C1 segment of cervical spinal cord (tissue), 14 donors: ENCODE results near the gene PSME2.

Experiments used
- DNase-seq, 14 donors: peaks; one replicate each; lab custom pipeline; 2025; lab: John Stamatoyannopoulos, UW

The PSME2 gene

GRCh38 chr14:24179961-24180796 is 33.8 kb upstream of the PSME2 start:
- peak in 8 of 14 donors; percentile 14 to 78 (median 30) for DNase-seq

DNA sequence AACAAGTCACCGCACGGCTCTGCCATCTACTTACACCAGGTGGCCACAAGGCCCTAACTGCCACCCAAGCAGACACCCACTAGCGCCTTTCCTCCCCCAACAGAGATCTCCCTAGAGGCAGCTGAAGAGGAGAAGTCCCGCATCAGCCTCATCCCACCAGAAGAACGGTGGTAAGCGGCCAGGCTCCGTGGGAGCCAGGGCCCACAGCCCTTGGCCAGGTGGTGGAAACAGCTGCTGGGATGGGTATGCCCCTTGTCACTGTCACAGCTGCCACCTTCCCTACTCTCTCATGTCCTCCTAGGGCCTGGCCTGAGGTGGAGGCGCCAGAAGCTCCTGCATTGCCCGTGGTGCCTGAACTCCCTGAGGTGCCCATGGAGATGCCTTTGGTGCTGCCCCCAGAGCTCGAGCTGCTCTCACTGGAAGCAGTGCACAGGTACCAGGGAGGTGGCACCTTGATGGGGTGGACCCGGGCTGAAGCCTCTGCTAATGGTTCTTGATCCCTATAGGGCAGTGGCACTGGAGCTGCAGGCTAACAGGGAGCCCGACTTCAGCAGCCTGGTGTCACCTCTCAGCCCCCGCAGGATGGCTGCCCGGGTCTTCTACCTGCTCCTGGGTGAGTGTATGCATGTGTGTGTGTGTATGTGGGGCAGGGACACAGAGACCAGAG is 33.0 kb upstream of the PSME2 start:
- no peak for DNase-seq

- DNase-seq = no peak
Observed at GRCh38 chr14:24178399-24179178, 32.2 kb upstream of the PSME2 start.

- DNase-seq = no peak
Observed at GRCh38 chr14:24177891-24178290, 31.5 kb upstream of the PSME2 start.

GRCh38 chr14:24177041-24177825 is 30.8 kb upstream of the PSME2 start:
- DNase-seq = no peak

- DNase-seq = no peak
Observed at GRCh38 chr14:24176599-24176998, 30.2 kb upstream of the PSME2 start.

- DNase-seq = peak in 1 of 14 donors; percentile 35
Observed at GRCh38 chr14:24172871-24173281, 26.5 kb upstream of the PSME2 start.

GRCh38 chr14:24172261-24172860 is 26.0 kb upstream of the PSME2 start:
- peak in 2 of 14 donors; percentile 36 to 43 for DNase-seq

DNA sequence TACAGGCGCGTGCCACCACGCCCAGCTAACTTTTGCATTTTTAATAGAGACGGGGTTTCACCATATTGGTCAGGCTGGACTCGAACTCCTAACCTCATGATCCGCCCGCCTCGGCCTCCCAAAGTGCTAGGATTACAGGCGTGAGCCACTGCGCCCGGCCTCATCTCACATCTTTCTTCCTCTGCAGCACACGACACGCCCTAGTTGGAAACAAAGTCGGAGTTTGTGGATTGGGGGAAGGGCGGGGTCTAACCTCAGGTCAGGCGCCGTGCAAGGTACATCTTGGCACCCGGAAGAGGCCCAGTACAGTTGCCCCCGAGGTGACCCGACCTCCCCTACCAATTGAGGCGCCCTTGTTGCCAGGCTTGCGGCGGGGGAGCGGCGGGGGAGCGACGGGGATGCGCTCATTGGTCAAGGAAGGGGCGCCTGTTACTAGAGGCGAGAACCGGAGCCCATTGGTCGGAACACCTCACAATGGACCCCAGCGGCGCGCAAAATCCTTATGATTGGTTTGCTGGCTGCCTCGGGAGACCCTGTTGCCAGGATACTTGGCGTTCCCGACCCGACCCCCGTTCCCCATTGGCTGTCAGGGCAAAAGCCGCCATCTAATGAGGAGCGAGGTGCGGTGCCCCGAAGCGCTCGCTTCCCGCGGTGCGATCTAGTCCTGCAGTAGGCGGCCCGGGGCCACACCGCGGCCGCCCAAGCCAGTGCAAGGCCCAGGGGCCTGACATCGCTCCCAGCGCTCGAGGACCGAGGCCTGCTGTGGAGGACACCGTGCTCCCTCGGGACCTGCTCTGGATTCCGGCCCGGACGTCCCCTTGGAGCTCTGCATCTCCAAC is 25.2 kb upstream of the PSME2 start, which contains the start of gene REC8:
REC8 (plus strand) TSS at position 659 of the 839 bp plus-strand sequence. CDS start 473 bp downstream, outside the sequence.
- peak; percentile 46 to 98 (median 86) for DNase-seq

DNA sequence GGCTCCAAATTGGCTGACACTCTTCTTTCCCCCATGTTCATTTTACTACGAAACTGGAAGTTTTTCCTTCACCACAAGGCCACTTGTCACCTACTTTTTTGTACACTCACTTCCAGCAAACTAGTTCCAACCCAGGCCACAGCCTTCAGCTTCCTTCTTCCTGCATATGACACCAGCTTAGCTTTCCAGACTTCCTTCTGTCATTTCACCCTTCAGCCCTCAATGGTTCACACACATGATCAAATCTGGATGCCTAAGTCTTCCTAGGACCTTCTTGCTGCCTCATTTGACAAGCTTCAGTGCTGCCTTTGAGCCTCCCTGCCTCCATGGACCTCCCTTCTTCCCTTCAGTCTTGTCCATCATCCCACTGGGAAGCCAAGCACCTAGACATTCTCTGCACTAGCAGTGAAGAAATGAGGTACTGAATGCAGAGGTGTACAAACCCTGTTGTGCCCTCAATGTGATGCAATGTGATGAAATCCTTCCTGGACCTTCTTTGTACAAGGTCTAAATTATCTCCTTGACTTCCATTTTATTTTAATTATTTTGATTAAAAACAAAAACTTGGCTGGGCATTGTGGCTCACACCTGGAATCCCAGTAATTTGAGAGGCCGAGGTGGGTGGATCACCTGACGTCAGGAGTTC is 21.2 kb upstream of the PSME2 start:
- DNase-seq = no peak

- no peak for DNase-seq
Observed at GRCh38 chr14:24165785-24166184, 19.4 kb upstream of the PSME2 start.

GRCh38 chr14:24164518-24164991 is 18.1 kb upstream of the PSME2 start:
- no peak for DNase-seq

DNA sequence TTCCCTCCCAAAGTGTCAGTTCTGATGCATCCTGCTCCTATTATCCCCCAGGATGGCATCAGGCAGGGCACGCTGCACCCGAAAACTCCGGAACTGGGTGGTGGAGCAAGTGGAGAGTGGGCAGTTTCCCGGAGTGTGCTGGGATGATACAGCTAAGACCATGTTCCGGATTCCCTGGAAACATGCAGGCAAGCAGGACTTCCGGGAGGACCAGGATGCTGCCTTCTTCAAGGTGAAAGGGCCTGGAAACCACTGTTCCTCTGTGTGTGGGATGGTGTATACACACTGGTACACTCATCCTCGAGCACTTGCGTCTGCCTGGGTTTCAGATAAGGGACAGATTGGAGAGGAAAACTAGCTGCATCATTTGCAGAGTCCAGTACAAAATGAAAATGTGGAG is 15.7 kb upstream of the PSME2 start:
- peak in 3 of 14 donors; percentile 21 to 25 (median 22) for DNase-seq

- DNase-seq = peak; percentile 45 to 97 (median 92)
Observed at GRCh38 chr14:24160850-24161804, 14.7 kb upstream of the PSME2 start, which contains the start of gene IRF9. TSS of gene IRF9 (plus strand) at chr14:24161265. CDS start at chr14:24162145, 880 bp downstream.

GRCh38 chr14:24160499-24160849 is 14.1 kb upstream of the PSME2 start:
- no peak for DNase-seq

GRCh38 chr14:24159777-24160498 is 13.5 kb upstream of the PSME2 start:
- no peak for DNase-seq

GRCh38 chr14:24157331-24157730 is 10.9 kb upstream of the PSME2 start:
- no peak for DNase-seq
